H1 (cell line): ENCODE results near the gene SOX10. TPM values are rescaled to one million over a fixed set of nuclear protein-coding genes. Genes with fewer than 3 reads are reported as not detected.

Experiments used
- CTCF ChIA-PET: fragments of 300-600 bp; sonication (Branson Sonifier 250); formaldehyde crosslinking; loops from one replicate; lab custom pipeline; 2021; ENCODE audit not compliant: partially characterized antibody; lab: Charles Lee
- POLR2A ChIA-PET: fragments of 300-600 bp; sonication (Branson Sonifier 250); formaldehyde crosslinking; loops from one replicate; lab custom pipeline; 2021; ENCODE audit warnings: inconsistent platforms; ENCODE audit not compliant: partially characterized antibody; lab: Charles Lee
- DNase-seq, 2 experiments: peaks; one replicate each; pipeline versions ENCODE4 v3.0.0 to v3.0.0-alpha.2; 2010 to 2022; ENCODE audit warnings: low spot score in 2 of 2, low read depth in 1 of 2, mixed read lengths in 1 of 2
- FAIRE-seq: peaks from 2 replicates; lab custom pipeline; 2011; peaks lifted over from hg19 to GRCh38; lab: Jason Lieb, UNC
- H2AFZ ChIP-seq: 2 replicates; pipeline ENCODE4 v1.8.1; 2012; ENCODE audit warnings: low read length, inconsistent platforms
- H2AK5ac ChIP-seq: 2 replicates; pipeline ENCODE4 v1.6.1; 2013; ENCODE audit warnings: low read depth, low read length
- H2BK120ac ChIP-seq: replicated peaks from 2 replicates; pipeline ENCODE3; 2013; ENCODE audit warnings: low read depth, low read length, inconsistent platforms
- H2BK12ac ChIP-seq: 2 replicates; pipeline ENCODE4 v1.6.1; 2013; ENCODE audit warnings: low read depth, low read length
- H2BK15ac ChIP-seq: 2 replicates; pipeline ENCODE4 v1.6.1; 2013; ENCODE audit warnings: low read length
- H2BK20ac ChIP-seq: 2 replicates; pipeline ENCODE4 v1.6.1; 2013; ENCODE audit warnings: low read length
- H2BK5ac ChIP-seq: 2 replicates; pipeline ENCODE4 v1.6.1; 2013; ENCODE audit warnings: low read depth, low read length
- H3K14ac ChIP-seq: 2 replicates; pipeline ENCODE4 v1.6.1; 2013; ENCODE audit warnings: inconsistent platforms; ENCODE audit not compliant: insufficient read length
- H3K18ac ChIP-seq: 2 replicates; pipeline ENCODE4 v1.6.1; 2013; ENCODE audit warnings: low read length; ENCODE audit errors: extremely low read depth
- H3K23ac ChIP-seq: 2 replicates; pipeline ENCODE4 v1.6.1; 2013; ENCODE audit warnings: inconsistent platforms; ENCODE audit not compliant: insufficient read length
- H3K23me2 ChIP-seq: 2 replicates; pipeline ENCODE4 v1.6.1; 2013; ENCODE audit warnings: low read depth, low read length
- H3K27ac ChIP-seq: 2 replicates; pipeline ENCODE4 v1.6.1; 2011; ENCODE audit warnings: low read depth, low read length, inconsistent platforms
- H3K27me3 ChIP-seq, 4 experiments: replicated peaks in 1 of 4; 1 replicate in 1 of 4; 2 replicates in 3 of 4; pipeline versions ENCODE4 v1.6.1 to v1.8.1; 2011 to 2013; ENCODE audit warnings: low read length in 3 of 4, mild to moderate bottlenecking in 3 of 4, inconsistent platforms in 2 of 4, mixed read lengths in 2 of 4, moderate library complexity in 1 of 4; ENCODE audit not compliant: control insufficient read depth in 3 of 4, insufficient read depth in 3 of 4; ENCODE audit errors: extremely low read depth in 1 of 4
- H3K36me3 ChIP-seq, 4 experiments: 2 replicates each; pipeline versions ENCODE4 v1.6.1 to v1.8.1; 2011 to 2013; ENCODE audit warnings: mild to moderate bottlenecking in 4 of 4, low read length in 3 of 4, moderate library complexity in 2 of 4, control low read depth in 1 of 4, inconsistent platforms in 1 of 4; ENCODE audit not compliant: insufficient read depth in 4 of 4, control insufficient read depth in 2 of 4
- H3K4ac ChIP-seq: replicated peaks from 2 replicates; pipeline ENCODE3; 2013; ENCODE audit warnings: low read length, low read depth, mixed read lengths, inconsistent platforms; ENCODE audit not compliant: insufficient read length
- H3K4me1 ChIP-seq, 4 experiments: replicated peaks in 1 of 4; 1 replicate in 1 of 4; 2 replicates in 3 of 4; pipeline versions ENCODE4 v1.6.1 to v1.8.1; 2011 to 2013; ENCODE audit warnings: low read length in 3 of 4, inconsistent platforms in 2 of 4, mixed read lengths in 1 of 4; ENCODE audit not compliant: insufficient read depth in 4 of 4, control insufficient read depth in 3 of 4
- H3K4me2 ChIP-seq, 2 experiments: 2 replicates each; pipeline versions ENCODE4 v1.6.1 to v1.8.1; 2011 to 2013; ENCODE audit warnings: low read depth in 2 of 2, low read length in 2 of 2, control low read depth in 1 of 2, inconsistent platforms in 1 of 2, mild to moderate bottlenecking in 1 of 2; ENCODE audit not compliant: insufficient read depth in 1 of 2
- H3K4me3 ChIP-seq, 4 experiments: fragments of 200-600, 300-600 bp in 1 of 4; sonication (generic), shearing (Covaris generic), sonication (Bioruptor Twin) in 1 of 4; 2 replicates each; pipeline versions ENCODE4 v1.5.1 to v1.8.1; 2011 to 2016; ENCODE audit warnings: low read length in 4 of 4, low read depth in 3 of 4, control low read depth in 2 of 4, inconsistent platforms in 2 of 4, mild to moderate bottlenecking in 2 of 4, mixed read lengths in 1 of 4, moderate library complexity in 1 of 4; ENCODE audit not compliant: insufficient read depth in 2 of 4; ENCODE audit errors: extremely low read depth in 1 of 4
- H3K56ac ChIP-seq: replicated peaks from 2 replicates; pipeline ENCODE3; 2013; ENCODE audit warnings: low read depth, mild to moderate bottlenecking, mixed read lengths, low read length, inconsistent platforms; ENCODE audit not compliant: insufficient read length
- H3K79me1 ChIP-seq: 2 replicates; pipeline ENCODE4 v1.6.1; 2013; ENCODE audit warnings: low read depth, low read length, control low read depth
- H3K79me2 ChIP-seq, 2 experiments: 2 replicates each; pipeline versions ENCODE4 v1.6.1 to v1.8.1; 2012 to 2013; ENCODE audit warnings: low read length in 2 of 2, mild to moderate bottlenecking in 2 of 2, inconsistent platforms in 1 of 2; ENCODE audit not compliant: insufficient read depth in 2 of 2, control insufficient read depth in 1 of 2
- H3K9ac ChIP-seq, 4 experiments: replicated peaks in 1 of 4; 1 replicate in 1 of 4; 2 replicates in 3 of 4; pipeline versions ENCODE4 v1.6.1 to v1.8.1; 2011 to 2013; ENCODE audit warnings: low read depth in 3 of 4, low read length in 3 of 4, control low read depth in 2 of 4, mild to moderate bottlenecking in 2 of 4, moderate library complexity in 2 of 4, inconsistent platforms in 1 of 4; ENCODE audit errors: extremely low read depth in 1 of 4
- H3K9me3 ChIP-seq, 2 experiments: 2 replicates each; pipeline versions ENCODE4 v1.6.1 to v1.8.1; 2012 to 2013; ENCODE audit warnings: mild to moderate bottlenecking in 2 of 2, moderate library complexity in 2 of 2, control low read depth in 1 of 2, inconsistent platforms in 1 of 2, low read depth in 1 of 2, low read length in 1 of 2, mixed read lengths in 1 of 2; ENCODE audit not compliant: insufficient read depth in 2 of 2
- H4K20me1 ChIP-seq, 2 experiments: replicated peaks in 1 of 2; 2 replicates each; pipeline versions ENCODE3 to v1.8.1; 2011 to 2013; ENCODE audit warnings: inconsistent platforms in 2 of 2, low read length in 2 of 2, mild to moderate bottlenecking in 1 of 2; ENCODE audit not compliant: insufficient read depth in 2 of 2, control insufficient read depth in 1 of 2
- H4K5ac ChIP-seq: 2 replicates; pipeline ENCODE4 v1.6.1; 2013; ENCODE audit warnings: low read length, low read depth, mixed read lengths, inconsistent platforms; ENCODE audit not compliant: insufficient read length
- H4K8ac ChIP-seq: 2 replicates; pipeline ENCODE4 v1.8.0; 2013; ENCODE audit warnings: mild to moderate bottlenecking, moderate library complexity, low read length, inconsistent platforms; ENCODE audit not compliant: insufficient read depth; ENCODE audit errors: extremely low read depth
- H4K91ac ChIP-seq: replicated peaks from 2 replicates; pipeline ENCODE3; 2013; ENCODE audit warnings: low read length, mixed read lengths, inconsistent platforms; ENCODE audit not compliant: insufficient read length
- CTCF ChIP-seq, 3 experiments: IDR thresholded peaks; 1 replicate in 2 of 3; 2 replicates in 1 of 3; pipeline versions ENCODE4 v1.5.1 to v1.6.1; 2011; ENCODE audit warnings: low read length in 3 of 3, mild to moderate bottlenecking in 3 of 3, inconsistent platforms in 2 of 3, low read depth in 1 of 3, moderate library complexity in 1 of 3; ENCODE audit not compliant: insufficient read depth in 1 of 3; ENCODE audit errors: control extremely low read depth in 1 of 3
- RAD21 ChIP-seq, 2 experiments: IDR thresholded peaks in 1 of 2; conservative IDR thresholded peaks in 1 of 2; 2 replicates each; pipeline ENCODE4 v1.6.1; 2011; ENCODE audit warnings: low read depth in 2 of 2, low read length in 2 of 2, improper control_type of control experiment in 1 of 2, inconsistent platforms in 1 of 2, mild to moderate bottlenecking in 1 of 2, moderate library complexity in 1 of 2
- TAF1 ChIP-seq: IDR thresholded peaks from 2 replicates; pipeline ENCODE4 v1.6.1; 2011; ENCODE audit warnings: mild to moderate bottlenecking, low read depth, low read length
- WGBS, 2 experiments: shearing (Covaris generic) in 1 of 2; methylation state at CpG; one replicate each; pipeline versions ENCODE4 v1.1.6 to v1.1.7; 2013 to 2015; ENCODE audit warnings: low lambda C conversion rate in 2 of 2, mixed read lengths in 2 of 2, inconsistent platforms in 1 of 2, low coverage in 1 of 2, missing lambda C conversion rate in 1 of 2; ENCODE audit not compliant: insufficient replicate concordance in 2 of 2, insufficient coverage in 1 of 2, insufficient read length in 1 of 2; ENCODE audit errors: extremely low coverage in 1 of 2, missing lambda C conversion rate in 1 of 2; 5-methylcytosine and 5-hydroxymethylcytosine counted together
- polyA plus RNA-seq, 7 experiments: library from polyadenylated mRNA; depleted of rRNA in 3 of 7; stranded (reverse) in 5 of 7; unstranded in 2 of 7; fragments of >200 nt in 5 of 7; fragments of 200-250 nt in 2 of 7; gene quantifications; 1 replicate in 5 of 7; 2 replicates in 1 of 7; 4 replicates in 1 of 7; pipeline versions ENCODE4 v1.2.1 to v1.2.3, GENCODE V29; 2011 to 2013; ENCODE audit warnings: missing spikeins in 2 of 7, mixed read lengths in 2 of 7
- total RNA-seq: library from RNA; stranded (reverse); fragmentation: NEBNext Ultra II Directional; extraction: Animal tissue kit (Norgen Biotek cat#: 25700); gene quantifications from 2 replicates; pipeline ENCODE4 v1.2.1, GENCODE V29; 2021

Gene SOX10
- total and polyA plus RNA-seq, 2 of the 8 experiments (the other 6 are each of a cell fraction or from before 2014, with no cell fraction given), result 2.7 TPM

- Histone ChIP-seq H2BK12ac (no peak overlapping the region), H2AFZ (no peak overlapping the region), H3K23me2 (no peaks in the 10 kb centered on the region), H3K27ac (no peak overlapping the region), H2BK15ac (no peak overlapping the region), H3K4me3 (no peak overlapping the region), H3K4ac (no peak overlapping the region), H3K14ac (no peak overlapping the region), H3K9ac (no peak overlapping the region), H3K79me1 (no peaks in the 10 kb centered on the region), H3K9me3 (no peaks in the 10 kb centered on the region), H3K79me2 (no peaks in the 10 kb centered on the region), H2AK5ac (no peak overlapping the region), H3K23ac (no peak overlapping the region), H3K4me2 (no peak overlapping the region), H3K27me3 (no peaks in the 10 kb centered on the region; a peak in 1 of 7 replicates), H2BK120ac (no peak overlapping the region), H4K91ac (no peak overlapping the region), H4K5ac (no peak overlapping the region), H3K18ac (no peak overlapping the region), H3K4me1 (peaks cover 0 to 15% (median 2%) of the 10 kb centered on the region in 4 experiments; a peak in 3 of 7 replicates), H3K36me3 (no peaks in the 10 kb centered on the region), H2BK5ac (no peak overlapping the region), H4K8ac (peak overlapping the region; percentile 78), H4K20me1 (no peaks in the 10 kb centered on the region), H3K56ac (no peak overlapping the region), H2BK20ac (no peak overlapping the region)
- CTCF ChIA-PET, result interaction anchor here (0.6 to 3.1 kb wide), 14 partner anchors 9 to 160 kb away, joined by 3 to 15 read pairs (median 4); no protein-coding TSS in a partner anchor
- POLR2A ChIA-PET, result interaction anchor here (1.3 kb wide), 2 partner anchors 13 to 17 kb away, joined by 3 to 4 read pairs; no protein-coding TSS in a partner anchor
- FAIRE-seq (no peak), DNase-seq (no peak)
- WGBS, 2 experiments, result 86% methylated on average over 7 of the region's 7 CpGs; no CpG with 5 or more reads in 1 of the 2 experiments
- no peak for TF ChIP-seq TAF1
- TF ChIP-seq RAD21 (IDR thresholded peaks at IDR 0.05 in 1 of 2, conservative IDR thresholded peaks at IDR 0.05 in 1 of 2; ENCODE audit: low read depth in 2 of 2, low read length in 2 of 2), result peak in 1 of 2 experiments; percentile 33; a peak in 1 of 4 replicates
- peak; percentile 8 to 32 (median 19); a peak in 2 of 4 replicates for TF ChIP-seq CTCF (IDR thresholded peaks at IDR 0.05; ENCODE audit: control extremely low read depth in 1 of 3, insufficient read depth in 1 of 3, low read depth in 1 of 3, low read length in 3 of 3)
Measured at GRCh38 chr22:38017272-38017920, 33.0 kb upstream of the SOX10 start.
